Measurements from ENCODE around the gene PRDM16. TPM values are rescaled to one million over a fixed set of nuclear protein-coding genes. Genes with fewer than 3 reads are reported as not detected.

PRDM16 gene
- total and polyA plus RNA-seq, 2 of the 8 experiments (the other 6 are each of a cell fraction or from before 2014, with no cell fraction given), result 0.39 to 0.43 TPM

GRCh38 chr1:3183813-3184212, 114.8 kb downstream of the PRDM16 start (continued):
- TF ChIP-seq, protein P1, sequence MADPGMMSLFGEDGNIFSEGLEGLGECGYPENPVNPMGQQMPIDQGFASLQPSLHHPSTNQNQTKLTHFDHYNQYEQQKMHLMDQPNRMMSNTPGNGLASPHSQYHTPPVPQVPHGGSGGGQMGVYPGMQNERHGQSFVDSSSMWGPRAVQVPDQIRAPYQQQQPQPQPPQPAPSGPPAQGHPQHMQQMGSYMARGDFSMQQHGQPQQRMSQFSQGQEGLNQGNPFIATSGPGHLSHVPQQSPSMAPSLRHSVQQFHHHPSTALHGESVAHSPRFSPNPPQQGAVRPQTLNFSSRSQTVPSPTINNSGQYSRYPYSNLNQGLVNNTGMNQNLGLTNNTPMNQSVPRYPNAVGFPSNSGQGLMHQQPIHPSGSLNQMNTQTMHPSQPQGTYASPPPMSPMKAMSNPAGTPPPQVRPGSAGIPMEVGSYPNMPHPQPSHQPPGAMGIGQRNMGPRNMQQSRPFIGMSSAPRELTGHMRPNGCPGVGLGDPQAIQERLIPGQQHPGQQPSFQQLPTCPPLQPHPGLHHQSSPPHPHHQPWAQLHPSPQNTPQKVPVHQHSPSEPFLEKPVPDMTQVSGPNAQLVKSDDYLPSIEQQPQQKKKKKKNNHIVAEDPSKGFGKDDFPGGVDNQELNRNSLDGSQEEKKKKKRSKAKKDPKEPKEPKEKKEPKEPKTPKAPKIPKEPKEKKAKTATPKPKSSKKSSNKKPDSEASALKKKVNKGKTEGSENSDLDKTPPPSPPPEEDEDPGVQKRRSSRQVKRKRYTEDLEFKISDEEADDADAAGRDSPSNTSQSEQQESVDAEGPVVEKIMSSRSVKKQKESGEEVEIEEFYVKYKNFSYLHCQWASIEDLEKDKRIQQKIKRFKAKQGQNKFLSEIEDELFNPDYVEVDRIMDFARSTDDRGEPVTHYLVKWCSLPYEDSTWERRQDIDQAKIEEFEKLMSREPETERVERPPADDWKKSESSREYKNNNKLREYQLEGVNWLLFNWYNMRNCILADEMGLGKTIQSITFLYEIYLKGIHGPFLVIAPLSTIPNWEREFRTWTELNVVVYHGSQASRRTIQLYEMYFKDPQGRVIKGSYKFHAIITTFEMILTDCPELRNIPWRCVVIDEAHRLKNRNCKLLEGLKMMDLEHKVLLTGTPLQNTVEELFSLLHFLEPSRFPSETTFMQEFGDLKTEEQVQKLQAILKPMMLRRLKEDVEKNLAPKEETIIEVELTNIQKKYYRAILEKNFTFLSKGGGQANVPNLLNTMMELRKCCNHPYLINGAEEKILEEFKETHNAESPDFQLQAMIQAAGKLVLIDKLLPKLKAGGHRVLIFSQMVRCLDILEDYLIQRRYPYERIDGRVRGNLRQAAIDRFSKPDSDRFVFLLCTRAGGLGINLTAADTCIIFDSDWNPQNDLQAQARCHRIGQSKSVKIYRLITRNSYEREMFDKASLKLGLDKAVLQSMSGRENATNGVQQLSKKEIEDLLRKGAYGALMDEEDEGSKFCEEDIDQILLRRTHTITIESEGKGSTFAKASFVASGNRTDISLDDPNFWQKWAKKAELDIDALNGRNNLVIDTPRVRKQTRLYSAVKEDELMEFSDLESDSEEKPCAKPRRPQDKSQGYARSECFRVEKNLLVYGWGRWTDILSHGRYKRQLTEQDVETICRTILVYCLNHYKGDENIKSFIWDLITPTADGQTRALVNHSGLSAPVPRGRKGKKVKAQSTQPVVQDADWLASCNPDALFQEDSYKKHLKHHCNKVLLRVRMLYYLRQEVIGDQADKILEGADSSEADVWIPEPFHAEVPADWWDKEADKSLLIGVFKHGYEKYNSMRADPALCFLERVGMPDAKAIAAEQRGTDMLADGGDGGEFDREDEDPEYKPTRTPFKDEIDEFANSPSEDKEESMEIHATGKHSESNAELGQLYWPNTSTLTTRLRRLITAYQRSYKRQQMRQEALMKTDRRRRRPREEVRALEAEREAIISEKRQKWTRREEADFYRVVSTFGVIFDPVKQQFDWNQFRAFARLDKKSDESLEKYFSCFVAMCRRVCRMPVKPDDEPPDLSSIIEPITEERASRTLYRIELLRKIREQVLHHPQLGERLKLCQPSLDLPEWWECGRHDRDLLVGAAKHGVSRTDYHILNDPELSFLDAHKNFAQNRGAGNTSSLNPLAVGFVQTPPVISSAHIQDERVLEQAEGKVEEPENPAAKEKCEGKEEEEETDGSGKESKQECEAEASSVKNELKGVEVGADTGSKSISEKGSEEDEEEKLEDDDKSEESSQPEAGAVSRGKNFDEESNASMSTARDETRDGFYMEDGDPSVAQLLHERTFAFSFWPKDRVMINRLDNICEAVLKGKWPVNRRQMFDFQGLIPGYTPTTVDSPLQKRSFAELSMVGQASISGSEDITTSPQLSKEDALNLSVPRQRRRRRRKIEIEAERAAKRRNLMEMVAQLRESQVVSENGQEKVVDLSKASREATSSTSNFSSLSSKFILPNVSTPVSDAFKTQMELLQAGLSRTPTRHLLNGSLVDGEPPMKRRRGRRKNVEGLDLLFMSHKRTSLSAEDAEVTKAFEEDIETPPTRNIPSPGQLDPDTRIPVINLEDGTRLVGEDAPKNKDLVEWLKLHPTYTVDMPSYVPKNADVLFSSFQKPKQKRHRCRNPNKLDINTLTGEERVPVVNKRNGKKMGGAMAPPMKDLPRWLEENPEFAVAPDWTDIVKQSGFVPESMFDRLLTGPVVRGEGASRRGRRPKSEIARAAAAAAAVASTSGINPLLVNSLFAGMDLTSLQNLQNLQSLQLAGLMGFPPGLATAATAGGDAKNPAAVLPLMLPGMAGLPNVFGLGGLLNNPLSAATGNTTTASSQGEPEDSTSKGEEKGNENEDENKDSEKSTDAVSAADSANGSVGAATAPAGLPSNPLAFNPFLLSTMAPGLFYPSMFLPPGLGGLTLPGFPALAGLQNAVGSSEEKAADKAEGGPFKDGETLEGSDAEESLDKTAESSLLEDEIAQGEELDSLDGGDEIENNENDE (IDR thresholded peaks at IDR 0.05; ENCODE audit: insufficient replicate concordance, low read length), result no peak
- TF ChIP-seq POU5F1 (IDR thresholded peaks at IDR 0.05; ENCODE audit: low read depth, low read length) (no peak), SRF (IDR thresholded peaks at IDR 0.05; ENCODE audit: low read depth, low read length) (no peak), MAFK (IDR thresholded peaks at IDR 0.05; ENCODE audit: low read depth, low read length) (no peak), SUZ12 (IDR thresholded peaks at IDR 0.05; ENCODE audit: low read length) (no peak)

Data from H1 (cell line).